SHP77 treated with DMSO at 0.1 percent for 48 hours (cell line): ENCODE measurements around the gene TSPY1.
"Not testable (repeated sequence)": the region's sequence is repeated elsewhere in the genome, so short reads cannot be mapped to it uniquely, and the experiment has no call there.

ENCODE experiments used
- DNase-seq: peaks from one replicate; lab custom pipeline; 2025; lab: John Stamatoyannopoulos, UW

TSPY1 gene, protein sequence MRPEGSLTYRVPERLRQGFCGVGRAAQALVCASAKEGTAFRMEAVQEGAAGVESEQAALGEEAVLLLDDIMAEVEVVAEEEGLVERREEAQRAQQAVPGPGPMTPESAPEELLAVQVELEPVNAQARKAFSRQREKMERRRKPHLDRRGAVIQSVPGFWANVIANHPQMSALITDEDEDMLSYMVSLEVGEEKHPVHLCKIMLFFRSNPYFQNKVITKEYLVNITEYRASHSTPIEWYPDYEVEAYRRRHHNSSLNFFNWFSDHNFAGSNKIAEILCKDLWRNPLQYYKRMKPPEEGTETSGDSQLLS

DNA sequence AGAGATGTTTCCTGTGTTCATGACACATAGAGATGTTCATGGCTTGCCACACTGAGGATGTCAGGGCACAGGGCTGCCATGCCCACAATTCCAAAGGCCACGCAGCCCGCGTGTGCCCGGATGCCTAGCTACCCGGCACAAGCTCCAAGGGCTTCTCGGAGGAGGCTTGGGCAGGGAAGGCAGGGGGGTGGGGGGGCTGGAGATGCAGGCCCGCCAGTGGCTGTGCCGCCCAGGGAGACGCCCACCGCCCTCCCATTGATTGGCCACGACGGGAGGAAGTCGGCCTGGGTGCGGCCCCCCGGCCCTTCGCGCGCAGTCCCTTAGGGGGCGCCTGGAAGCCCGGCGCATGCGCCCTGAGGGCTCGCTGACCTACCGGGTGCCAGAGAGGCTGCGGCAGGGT, at the start of gene TSPY1:
Gene TSPY1, plus strand, starts transcription at position 301 of the 400 bp plus-strand sequence. Its CDS starts 46 bp downstream, at position 347.
- not testable (repeated sequence) for DNase-seq

DNA sequence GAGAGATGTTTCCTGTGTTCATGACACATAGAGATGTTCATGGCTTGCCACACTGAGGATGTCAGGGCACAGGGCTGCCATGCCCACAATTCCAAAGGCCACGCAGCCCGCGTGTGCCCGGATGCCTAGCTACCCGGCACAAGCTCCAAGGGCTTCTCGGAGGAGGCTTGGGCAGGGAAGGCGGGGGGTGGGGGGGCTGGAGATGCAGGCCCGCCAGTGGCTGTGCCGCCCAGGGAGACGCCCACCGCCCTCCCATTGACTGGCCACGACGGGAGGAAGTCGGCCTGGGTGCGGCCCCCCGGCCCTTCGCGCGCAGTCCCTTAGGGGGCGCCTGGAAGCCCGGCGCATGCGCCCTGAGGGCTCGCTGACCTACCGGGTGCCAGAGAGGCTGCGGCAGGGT, 20.2 kb downstream of the TSPY1 start, which contains the start of gene TSPY9:
Gene TSPY9, plus strand, starts transcription at position 301 of the 400 bp plus-strand sequence. Its CDS starts 46 bp downstream, at position 347.
- not testable (repeated sequence) for DNase-seq

DNA sequence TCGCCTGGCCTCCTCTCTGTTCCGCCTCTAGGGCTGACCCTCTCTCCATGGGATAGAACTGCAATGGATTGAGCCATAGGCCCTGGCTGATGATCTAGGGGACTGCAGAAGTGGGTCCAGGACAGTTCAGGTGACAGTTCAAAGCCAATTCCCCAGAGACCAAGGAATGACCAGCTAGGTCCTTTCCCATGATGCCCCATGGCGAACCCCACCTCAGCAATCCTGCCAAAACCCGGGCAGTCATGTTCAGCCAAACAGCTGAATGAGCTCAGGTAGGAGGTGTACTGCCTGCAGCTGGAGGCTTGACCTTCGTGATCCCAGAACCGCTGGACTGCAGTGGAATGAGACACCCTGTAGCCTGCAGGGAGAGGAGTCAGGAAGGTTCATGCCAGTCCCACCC, 37.6 kb downstream of the TSPY1 start:
- not testable (repeated sequence) for DNase-seq

DNA sequence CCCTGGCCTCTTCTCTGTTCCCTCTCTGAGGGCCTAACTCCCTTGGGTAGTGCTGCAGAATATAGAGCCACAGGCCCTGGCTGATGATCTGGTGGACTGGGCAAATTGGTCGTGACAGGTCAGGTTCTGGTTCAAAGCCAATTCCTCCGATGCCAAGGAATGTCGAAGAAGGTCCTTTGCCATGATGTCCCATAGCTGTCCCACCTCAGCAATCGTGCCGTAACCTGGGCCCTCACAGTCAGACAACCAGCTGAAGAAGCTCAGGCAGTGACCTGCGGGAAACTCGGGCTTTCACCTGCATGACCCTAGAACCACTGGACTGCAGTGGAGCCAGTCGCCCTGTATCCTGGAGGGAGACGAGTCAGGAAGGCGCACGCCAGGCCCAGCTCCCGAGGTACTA, 49.5 kb downstream of the TSPY1 start:
- DNase-seq = not testable (repeated sequence)
